ENCODE results near the gene VIM. TPM values are rescaled to one million over a fixed set of nuclear protein-coding genes. Genes with fewer than 3 reads are reported as not detected.

VIM gene
- total and polyA plus RNA-seq, 8 donors, result 269 to 723 (median 496) TPM

DNA sequence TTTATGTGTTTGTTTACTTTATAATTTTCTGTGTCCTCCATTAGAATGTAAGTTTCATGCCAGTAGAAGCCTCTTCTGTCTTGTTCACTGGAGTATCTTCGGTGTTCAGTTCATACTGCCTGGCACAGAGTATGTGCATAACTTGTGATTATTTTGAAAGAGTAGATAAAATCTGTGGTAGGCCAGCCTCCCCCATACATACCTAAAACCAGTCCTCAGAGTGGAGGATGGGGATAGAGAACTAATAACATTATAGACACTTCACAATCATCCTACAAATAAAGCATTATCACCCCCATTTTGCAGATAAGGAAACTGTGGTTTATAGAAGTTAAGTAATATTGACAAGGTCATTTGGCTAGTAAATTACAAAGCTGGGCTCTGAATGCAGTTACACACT lies 28.0 kb downstream of the VIM start:
- Histone ChIP-seq H3K9me3 (no peaks in the 10 kb centered on the region), H3K27ac (no peak overlapping the region), H3K4me1 (peaks cover 0 to 8% (median 3%) of the 10 kb centered on the region in 4 donors), H3K36me3 (no peaks in the 10 kb centered on the region), H3K4me3 (no peak overlapping the region), H3K27me3 (no peaks in the 10 kb centered on the region)
- intact Hi-C loops (cut with DNase I; ENCODE audit: low total_unique reads), result loop anchor here (5.0 kb wide), 1 partner anchor 414 kb away; no protein-coding TSS in a partner anchor
- WGBS, 5 donors, result 30 to 80% (median 43%) methylated on average over 1 of the region's 1 CpG
- TF ChIP-seq POLR2AphosphoS5 (IDR thresholded peaks at IDR 0.05), result no peak
- TF ChIP-seq EP300 (IDR thresholded peaks at IDR 0.05), result no peak
- TF ChIP-seq, protein P1, sequence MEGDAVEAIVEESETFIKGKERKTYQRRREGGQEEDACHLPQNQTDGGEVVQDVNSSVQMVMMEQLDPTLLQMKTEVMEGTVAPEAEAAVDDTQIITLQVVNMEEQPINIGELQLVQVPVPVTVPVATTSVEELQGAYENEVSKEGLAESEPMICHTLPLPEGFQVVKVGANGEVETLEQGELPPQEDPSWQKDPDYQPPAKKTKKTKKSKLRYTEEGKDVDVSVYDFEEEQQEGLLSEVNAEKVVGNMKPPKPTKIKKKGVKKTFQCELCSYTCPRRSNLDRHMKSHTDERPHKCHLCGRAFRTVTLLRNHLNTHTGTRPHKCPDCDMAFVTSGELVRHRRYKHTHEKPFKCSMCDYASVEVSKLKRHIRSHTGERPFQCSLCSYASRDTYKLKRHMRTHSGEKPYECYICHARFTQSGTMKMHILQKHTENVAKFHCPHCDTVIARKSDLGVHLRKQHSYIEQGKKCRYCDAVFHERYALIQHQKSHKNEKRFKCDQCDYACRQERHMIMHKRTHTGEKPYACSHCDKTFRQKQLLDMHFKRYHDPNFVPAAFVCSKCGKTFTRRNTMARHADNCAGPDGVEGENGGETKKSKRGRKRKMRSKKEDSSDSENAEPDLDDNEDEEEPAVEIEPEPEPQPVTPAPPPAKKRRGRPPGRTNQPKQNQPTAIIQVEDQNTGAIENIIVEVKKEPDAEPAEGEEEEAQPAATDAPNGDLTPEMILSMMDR (IDR thresholded peaks at IDR 0.05), result no peak
- TF ChIP-seq POLR2A (IDR thresholded peaks at IDR 0.05), result no peak
- no peak for DNase-seq

DNA sequence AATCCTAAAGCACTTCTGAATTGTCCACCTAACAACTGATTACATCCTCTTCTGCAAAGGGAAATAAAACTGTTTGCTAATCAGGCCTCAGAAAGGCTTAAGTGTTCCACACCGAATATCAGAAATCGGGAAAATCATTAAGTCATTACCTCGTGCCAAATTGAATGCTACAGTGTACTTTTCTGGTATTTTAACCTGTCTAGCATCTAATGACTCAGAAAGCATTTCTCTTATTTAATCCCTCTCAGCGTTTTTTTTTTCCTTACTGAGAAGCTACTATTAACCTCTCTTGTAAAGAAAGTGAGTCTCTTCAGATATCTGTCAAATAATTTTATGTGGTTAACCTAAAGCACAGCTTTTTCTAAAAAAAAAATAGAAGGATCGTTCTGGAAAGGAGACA lies 28.6 kb downstream of the VIM start:
- intact Hi-C loops (cut with DNase I; ENCODE audit: low total_unique reads), result loop anchor here (5.0 kb wide), 1 partner anchor 414 kb away; no protein-coding TSS in a partner anchor
- 67 to 78% (median 74%) methylated on average over 5 of the region's 5 CpGs for WGBS, 5 donors

DNA sequence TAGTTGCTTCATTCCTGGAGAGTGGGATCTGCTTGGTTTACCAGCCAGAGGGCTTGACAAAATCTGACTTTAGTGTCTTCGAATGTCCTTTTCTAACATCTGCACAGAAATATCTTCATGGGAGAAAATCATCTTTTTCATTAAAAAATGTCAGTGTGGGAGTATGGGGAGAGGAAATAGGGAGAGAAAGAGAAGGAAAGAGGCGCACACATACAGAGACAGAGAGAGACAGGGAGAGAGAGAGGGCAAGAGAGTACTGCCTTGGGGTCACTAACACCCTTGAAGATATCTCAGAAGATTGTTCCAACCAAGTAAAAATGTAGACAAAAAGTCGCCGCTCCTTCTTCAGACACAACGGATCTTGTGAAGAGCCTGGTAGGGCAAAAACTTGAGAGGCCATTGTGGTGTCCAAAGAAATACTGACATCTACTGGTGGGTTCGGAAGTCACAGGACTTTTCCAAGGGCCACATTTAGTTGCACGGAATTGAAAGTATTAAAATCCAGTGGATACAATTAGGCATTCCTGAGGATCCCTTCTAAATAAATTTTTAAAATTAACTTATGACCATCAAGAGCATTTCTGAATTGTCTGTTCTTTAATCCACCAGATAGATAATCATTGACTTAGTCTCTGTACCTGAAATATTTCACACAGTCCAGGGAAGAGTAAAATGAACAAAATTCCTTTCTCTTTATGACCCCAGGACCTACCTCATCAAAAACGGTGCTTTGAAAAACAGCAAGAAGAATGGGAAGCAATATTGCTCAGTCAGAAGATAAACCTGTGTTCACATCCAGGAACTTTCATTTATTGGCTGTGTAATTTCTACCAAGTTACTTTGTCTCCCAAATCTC lies 29.7 kb downstream of the VIM start:
- DNase-seq, result peak; percentile 36 to 88
- no peak overlapping the region for H3K27ac ChIP-seq
- peaks cover 0 to 8% (median 3%) of the 10 kb centered on the region in 4 donors for H3K4me1 ChIP-seq
- no peak for TF ChIP-seq EP300 (IDR thresholded peaks at IDR 0.05)
- TF ChIP-seq, protein P1 (IDR thresholded peaks at IDR 0.05), result peak in 5 of 7 experiments; percentile 69 to 82 (median 74)
- H3K36me3 ChIP-seq, result no peaks in the 10 kb centered on the region
- intact Hi-C loops (cut with DNase I; ENCODE audit: low total_unique reads), result loop anchor here (5.0 kb wide), 1 partner anchor 415 kb away; no protein-coding TSS in a partner anchor
- H3K27me3 ChIP-seq, result no peaks in the 10 kb centered on the region
- peaks cover 7 to 14% (median 11%) of the 10 kb centered on the region in 4 donors for H3K9me3 ChIP-seq
- WGBS, 5 donors, result 14 to 16% (median 15%) methylated on average over 8 of the region's 8 CpGs
- no peak overlapping the region for H3K4me3 ChIP-seq

More for the DNA sequence above, 28.6 kb downstream of the VIM start:
- Histone ChIP-seq H3K4me1 (peaks cover 0 to 8% (median 3%) of the 10 kb centered on the region in 4 donors), H3K4me3 (no peak overlapping the region), H3K27ac (no peak overlapping the region), H3K27me3 (no peaks in the 10 kb centered on the region), H3K36me3 (no peaks in the 10 kb centered on the region), H3K9me3 (peaks cover 0 to 3% (median 2%) of the 10 kb centered on the region in 4 donors)
- DNase-seq, result no peak
- no peak for TF ChIP-seq POLR2A (IDR thresholded peaks at IDR 0.05)
- TF ChIP-seq, protein P1 (IDR thresholded peaks at IDR 0.05), result no peak
- no peak for TF ChIP-seq EP300 (IDR thresholded peaks at IDR 0.05)
- TF ChIP-seq POLR2AphosphoS5 (IDR thresholded peaks at IDR 0.05), result no peak

DNA sequence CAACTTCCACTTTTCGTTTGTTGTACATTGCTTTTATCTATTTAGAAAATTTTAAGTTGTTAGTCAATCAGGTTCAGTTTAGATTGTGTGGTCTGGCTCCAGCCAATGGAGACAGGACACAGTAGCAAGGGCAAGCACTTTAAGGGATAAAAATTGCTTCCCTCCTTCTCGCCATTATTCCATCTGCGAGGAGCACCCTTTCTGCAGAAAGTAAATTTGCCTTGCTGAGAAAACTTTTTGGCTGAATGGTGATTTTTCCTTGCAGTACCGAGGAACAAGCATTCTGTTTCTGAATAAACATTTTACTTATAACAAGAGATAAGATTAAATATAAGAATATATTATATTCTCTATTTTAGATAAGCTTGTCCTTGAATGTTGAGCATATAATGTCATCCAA lies 34.5 kb downstream of the VIM start:
- 90 to 96% (median 93%) methylated on average over 4 of the region's 4 CpGs for WGBS, 5 donors
- Histone ChIP-seq H3K27me3 (peaks cover 0 to 14% (median 0%) of the 10 kb centered on the region in 3 donors), H3K27ac (no peak overlapping the region), H3K4me3 (no peak overlapping the region), H3K9me3 (peaks cover 16 to 35% (median 30%) of the 10 kb centered on the region in 4 donors), H3K4me1 (peaks cover 0 to 5% (median 1%) of the 10 kb centered on the region in 4 donors), H3K36me3 (no peaks in the 10 kb centered on the region)
- DNase-seq, result no peak
- TF ChIP-seq POLR2A (IDR thresholded peaks at IDR 0.05) (no peak), EP300 (IDR thresholded peaks at IDR 0.05) (no peak), POLR2AphosphoS5 (IDR thresholded peaks at IDR 0.05) (no peak)
- TF ChIP-seq, protein P1 (IDR thresholded peaks at IDR 0.05), result no peak
- intact Hi-C loops (cut with DNase I; ENCODE audit: low total_unique reads), result no loop called here
